Panc1 (cell line): ENCODE measurements around the gene DHRSX. TPM values are rescaled to one million over a fixed set of nuclear protein-coding genes. Genes with fewer than 3 reads are reported as not detected.

Experiments
- ATAC-seq: fragments of 200-7000 bp; cut with Tn5 transposase; 2 replicates; pipeline ENCODE4 v1.9.1; 2020; ENCODE audit warnings: mild to moderate bottlenecking, moderate library complexity
- Bru-seq: library from RNA; stranded (reverse); fragments of 400-500 nt; gene quantifications from one replicate; lab custom pipeline; 2021; lab: Mats Ljungman, UMichigan
- BruChase-seq, 2 experiments: library from RNA; stranded (reverse); fragments of 400-500 nt; gene quantifications; one replicate each; lab custom pipeline; 2021; lab: Mats Ljungman, UMichigan
- BruUV-seq: library from RNA; stranded (reverse); fragments of 400-500 nt; replicated peaks from 2 replicates; lab custom pipeline; 2021; lab: Mats Ljungman, UMichigan
- CTCF ChIA-PET: fragments of 300-600 bp; sonication (Branson Sonifier 250); formaldehyde crosslinking; loops from one replicate; lab custom pipeline; 2022; ENCODE audit warnings: antibody characterized with exemption; lab: Charles Lee
- POLR2A ChIA-PET: fragments of 300-600 bp; sonication (Branson Sonifier 250); formaldehyde crosslinking; loops from one replicate; lab custom pipeline; 2022; ENCODE audit warnings: antibody characterized with exemption; lab: Charles Lee
- DNase-seq: peaks from one replicate; pipeline ENCODE4 v3.0.0-alpha.2; 2010; ENCODE audit warnings: low read depth, low spot score
- H3K27ac ChIP-seq: 2 replicates; pipeline ENCODE4 v1.5.1; 2011; ENCODE audit warnings: mild to moderate bottlenecking, low read length, inconsistent platforms
- H3K27me3 ChIP-seq: fragments of 200-500 bp; sonication (Bioruptor generic); 2 replicates; pipeline ENCODE4 v1.6.0; 2014; ENCODE audit warnings: low read length, inconsistent platforms; ENCODE audit not compliant: control insufficient read depth, insufficient read depth
- H3K36me3 ChIP-seq: fragments of 200-500 bp; sonication (Bioruptor generic); 2 replicates; pipeline ENCODE4 v1.5.1; 2014; ENCODE audit warnings: inconsistent platforms, mild to moderate bottlenecking, low read length, moderate library complexity; ENCODE audit not compliant: control insufficient read depth, insufficient read depth
- H3K4me1 ChIP-seq: 2 replicates; pipeline ENCODE4 v1.5.1; 2011; ENCODE audit warnings: inconsistent platforms, mild to moderate bottlenecking, low read length, moderate library complexity; ENCODE audit not compliant: control insufficient read depth, insufficient read depth
- H3K4me3 ChIP-seq, 2 experiments: 2 replicates each; pipeline ENCODE4 v1.5.1; 2011 to 2012; ENCODE audit warnings: low read depth in 2 of 2, low read length in 2 of 2, mild to moderate bottlenecking in 2 of 2, inconsistent platforms in 1 of 2, moderate library complexity in 1 of 2
- H3K9me3 ChIP-seq: fragments of 200-500 bp; sonication (Bioruptor generic); 2 replicates; pipeline ENCODE4 v1.5.1; 2014; ENCODE audit warnings: low read depth, mild to moderate bottlenecking, inconsistent platforms, low read length, moderate library complexity; ENCODE audit not compliant: control insufficient read depth, insufficient read depth
- POLR2AphosphoS5 ChIP-seq: IDR thresholded peaks from 2 replicates; pipeline ENCODE4 v1.6.1; 2012; ENCODE audit warnings: mild to moderate bottlenecking, low read depth, low read length, moderate library complexity
- SIN3A ChIP-seq: IDR thresholded peaks from 2 replicates; pipeline ENCODE4 v1.6.1; 2012; ENCODE audit warnings: low read depth, mild to moderate bottlenecking, low read length, moderate library complexity, borderline replicate concordance; ENCODE audit not compliant: insufficient read depth
- TCF7L2 ChIP-seq: IDR thresholded peaks from 2 replicates; pipeline ENCODE4 v1.6.1; 2011; ENCODE audit warnings: mild to moderate bottlenecking, low read depth, low read length, inconsistent platforms
- in situ Hi-C: cut with HindIII; loops from 2 replicates; pipeline ENCODE4 v1.10.0; 2016; ENCODE audit warnings: low sequenced_read_pairs, low pct_unique_long_range_greater_than_20kb
- intact Hi-C: fragments of 100-400 bp; cut with micrococcal nuclease; formaldehyde crosslinking; loops from one replicate; pipeline ENCODE4 v1.10.0; 2022; ENCODE audit not compliant: unreplicated experiment
- long read RNA-seq: library from polyadenylated mRNA; unstranded; transcript quantifications from one replicate; pipeline ENCODE4 v2.0.0, GENCODE V29; 2021; ENCODE audit not compliant: unreplicated experiment
- polyA plus RNA-seq: library from polyadenylated mRNA; unstranded; fragments of >200 nt; gene quantifications from one replicate; pipeline ENCODE4 v1.2.1, GENCODE V29; 2012; ENCODE audit warnings: missing spikeins; ENCODE audit not compliant: insufficient read length
- total RNA-seq: library from RNA; stranded (reverse); gene quantifications from one replicate; pipeline ENCODE4 v1.2.1, GENCODE V29; 2021; ENCODE audit not compliant: unreplicated experiment
- TF ChIP-seq, protein P1 (sequence below): fragments of 450-650 bp; IDR thresholded peaks from 2 replicates; pipeline ENCODE4 v1.5.1; 2017; ENCODE audit warnings: mild to moderate bottlenecking
- TF ChIP-seq, protein P2 (sequence below), 2 experiments: IDR thresholded peaks; 2 replicates each; pipeline ENCODE4 v1.6.1; 2011 to 2012; ENCODE audit warnings: low read depth in 2 of 2, control low read depth in 1 of 2, low read length in 1 of 2, mild to moderate bottlenecking in 1 of 2, moderate library complexity in 1 of 2; ENCODE audit not compliant: insufficient read depth in 1 of 2

The DHRSX gene, protein sequence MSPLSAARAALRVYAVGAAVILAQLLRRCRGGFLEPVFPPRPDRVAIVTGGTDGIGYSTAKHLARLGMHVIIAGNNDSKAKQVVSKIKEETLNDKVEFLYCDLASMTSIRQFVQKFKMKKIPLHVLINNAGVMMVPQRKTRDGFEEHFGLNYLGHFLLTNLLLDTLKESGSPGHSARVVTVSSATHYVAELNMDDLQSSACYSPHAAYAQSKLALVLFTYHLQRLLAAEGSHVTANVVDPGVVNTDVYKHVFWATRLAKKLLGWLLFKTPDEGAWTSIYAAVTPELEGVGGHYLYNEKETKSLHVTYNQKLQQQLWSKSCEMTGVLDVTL
- total RNA-seq (20.1 TPM), Bru-seq, nascent RNA (percentile 52 among the genes with signal in this experiment), BruChase-seq, experiment 1, labeled RNA remaining after a 2-hour chase (percentile 54 among the genes with signal in this experiment), BruChase-seq, experiment 2, labeled RNA remaining after a 6-hour chase (percentile 54 among the genes with signal in this experiment)
- 21.8 TPM for polyA plus RNA-seq
- long read RNA-seq, transcript DHRSX-201 (7 exons, 2,571 nt): major isoform, 12 of 32 reads
- long read RNA-seq, partial matches to known transcripts: 8 of 32 reads
- long read RNA-seq, other reads (novel, unspliced or antisense): 12 of 32 reads

DNA sequence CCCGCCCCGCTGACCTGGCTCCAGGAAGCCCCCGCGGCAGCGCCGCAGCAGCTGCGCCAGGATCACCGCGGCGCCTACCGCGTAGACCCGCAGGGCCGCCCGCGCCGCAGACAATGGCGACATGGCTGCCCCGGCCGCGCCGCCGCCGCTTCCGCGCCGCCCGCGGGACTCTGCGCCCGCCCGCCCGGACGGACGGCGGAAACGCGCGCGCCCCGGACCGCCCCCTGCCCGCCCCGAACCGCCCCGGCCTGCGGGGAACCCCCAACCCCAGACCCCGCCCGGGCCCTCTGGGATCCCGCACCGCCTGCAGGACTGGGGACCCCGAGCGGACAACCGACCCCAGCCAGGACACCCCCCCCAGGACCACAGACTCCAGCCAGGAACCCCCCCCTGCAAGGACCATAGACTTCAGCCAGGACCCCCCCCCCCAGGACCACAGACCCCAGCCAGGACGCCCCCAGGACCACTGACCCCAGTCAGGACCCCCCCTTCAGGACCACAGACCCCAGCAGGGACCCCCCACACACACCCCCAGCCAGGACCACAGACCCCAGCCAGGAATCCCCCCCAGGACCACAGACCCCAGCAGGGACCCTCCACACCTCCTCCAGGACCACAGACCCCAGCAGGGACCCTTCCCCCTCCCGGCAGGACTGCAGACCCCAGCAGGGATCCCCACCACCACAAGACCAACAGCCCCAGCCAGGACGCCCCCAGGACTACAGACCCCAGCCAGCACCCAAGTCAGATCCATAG is at the start of gene DHRSX, which contains the start of gene ZBED1:
Gene DHRSX (minus strand): TSS at position 174 of the 756 bp plus-strand sequence. CDS start 51 bp downstream, at position 123.
Gene ZBED1 (minus strand): TSS at position 174 of the 756 bp plus-strand sequence. CDS start 10,257 bp downstream, outside the sequence.
- peak within 1 kb of the TSS; percentile 56 to 61 for H3K4me3 ChIP-seq
- no peaks in the 10 kb centered on the region for H3K36me3 ChIP-seq
- ChIA-PET POLR2A (no interaction called here), CTCF (no interaction called here)
- no peaks in the 10 kb centered on the region for H3K27me3 ChIP-seq
- in situ Hi-C loops (no loop called here), intact Hi-C loops (no loop called here)
- peak within 1 kb of the TSS; percentile 74 for H3K27ac ChIP-seq
- BruUV-seq: no TSS peak
- no peak for TF ChIP-seq SIN3A
- TF ChIP-seq POLR2AphosphoS5: no peak
- TF ChIP-seq, protein P1, sequence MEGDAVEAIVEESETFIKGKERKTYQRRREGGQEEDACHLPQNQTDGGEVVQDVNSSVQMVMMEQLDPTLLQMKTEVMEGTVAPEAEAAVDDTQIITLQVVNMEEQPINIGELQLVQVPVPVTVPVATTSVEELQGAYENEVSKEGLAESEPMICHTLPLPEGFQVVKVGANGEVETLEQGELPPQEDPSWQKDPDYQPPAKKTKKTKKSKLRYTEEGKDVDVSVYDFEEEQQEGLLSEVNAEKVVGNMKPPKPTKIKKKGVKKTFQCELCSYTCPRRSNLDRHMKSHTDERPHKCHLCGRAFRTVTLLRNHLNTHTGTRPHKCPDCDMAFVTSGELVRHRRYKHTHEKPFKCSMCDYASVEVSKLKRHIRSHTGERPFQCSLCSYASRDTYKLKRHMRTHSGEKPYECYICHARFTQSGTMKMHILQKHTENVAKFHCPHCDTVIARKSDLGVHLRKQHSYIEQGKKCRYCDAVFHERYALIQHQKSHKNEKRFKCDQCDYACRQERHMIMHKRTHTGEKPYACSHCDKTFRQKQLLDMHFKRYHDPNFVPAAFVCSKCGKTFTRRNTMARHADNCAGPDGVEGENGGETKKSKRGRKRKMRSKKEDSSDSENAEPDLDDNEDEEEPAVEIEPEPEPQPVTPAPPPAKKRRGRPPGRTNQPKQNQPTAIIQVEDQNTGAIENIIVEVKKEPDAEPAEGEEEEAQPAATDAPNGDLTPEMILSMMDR: no peak
- TF ChIP-seq, protein P2, sequence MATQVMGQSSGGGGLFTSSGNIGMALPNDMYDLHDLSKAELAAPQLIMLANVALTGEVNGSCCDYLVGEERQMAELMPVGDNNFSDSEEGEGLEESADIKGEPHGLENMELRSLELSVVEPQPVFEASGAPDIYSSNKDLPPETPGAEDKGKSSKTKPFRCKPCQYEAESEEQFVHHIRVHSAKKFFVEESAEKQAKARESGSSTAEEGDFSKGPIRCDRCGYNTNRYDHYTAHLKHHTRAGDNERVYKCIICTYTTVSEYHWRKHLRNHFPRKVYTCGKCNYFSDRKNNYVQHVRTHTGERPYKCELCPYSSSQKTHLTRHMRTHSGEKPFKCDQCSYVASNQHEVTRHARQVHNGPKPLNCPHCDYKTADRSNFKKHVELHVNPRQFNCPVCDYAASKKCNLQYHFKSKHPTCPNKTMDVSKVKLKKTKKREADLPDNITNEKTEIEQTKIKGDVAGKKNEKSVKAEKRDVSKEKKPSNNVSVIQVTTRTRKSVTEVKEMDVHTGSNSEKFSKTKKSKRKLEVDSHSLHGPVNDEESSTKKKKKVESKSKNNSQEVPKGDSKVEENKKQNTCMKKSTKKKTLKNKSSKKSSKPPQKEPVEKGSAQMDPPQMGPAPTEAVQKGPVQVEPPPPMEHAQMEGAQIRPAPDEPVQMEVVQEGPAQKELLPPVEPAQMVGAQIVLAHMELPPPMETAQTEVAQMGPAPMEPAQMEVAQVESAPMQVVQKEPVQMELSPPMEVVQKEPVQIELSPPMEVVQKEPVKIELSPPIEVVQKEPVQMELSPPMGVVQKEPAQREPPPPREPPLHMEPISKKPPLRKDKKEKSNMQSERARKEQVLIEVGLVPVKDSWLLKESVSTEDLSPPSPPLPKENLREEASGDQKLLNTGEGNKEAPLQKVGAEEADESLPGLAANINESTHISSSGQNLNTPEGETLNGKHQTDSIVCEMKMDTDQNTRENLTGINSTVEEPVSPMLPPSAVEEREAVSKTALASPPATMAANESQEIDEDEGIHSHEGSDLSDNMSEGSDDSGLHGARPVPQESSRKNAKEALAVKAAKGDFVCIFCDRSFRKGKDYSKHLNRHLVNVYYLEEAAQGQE (IDR thresholded peaks at IDR 0.05; ENCODE audit: insufficient read depth in 1 of 2, low read depth in 2 of 2, low read length in 1 of 2): no peak
- no peak for TF ChIP-seq TCF7L2
- no peaks in the 10 kb centered on the region for H3K9me3 ChIP-seq
- DNase-seq (no peak), ATAC-seq (peak; percentile 72)
- peaks cover 4% of the 10 kb centered on the region; the same call in 1 of the 2 replicates for H3K4me1 ChIP-seq

DNA sequence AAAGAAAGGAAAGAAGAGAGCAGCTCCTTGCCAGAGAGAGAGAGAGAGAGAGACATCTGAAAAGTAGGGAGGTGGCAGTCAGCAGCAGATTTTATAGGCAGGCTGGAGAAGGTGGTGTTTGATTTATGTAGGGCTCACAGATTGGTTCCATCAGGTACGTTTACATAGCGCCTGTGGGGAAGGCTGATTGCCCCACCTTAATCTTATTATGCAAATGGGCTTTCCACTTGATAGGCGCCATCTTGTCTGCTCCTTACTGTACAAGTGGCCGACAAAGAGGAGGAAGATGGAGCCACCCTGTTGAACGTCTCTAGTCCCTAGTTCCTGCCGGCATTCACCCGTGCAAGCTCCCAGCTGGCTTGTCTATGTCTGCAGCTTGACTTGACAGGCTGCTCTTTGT is 49.1 kb upstream of the DHRSX start:
- Histone ChIP-seq H3K27ac (no peak overlapping the region), H3K4me1 (no peaks in the 10 kb centered on the region), H3K36me3 (no peaks in the 10 kb centered on the region), H3K9me3 (no peaks in the 10 kb centered on the region), H3K4me3 (no peak overlapping the region), H3K27me3 (no peaks in the 10 kb centered on the region)
- TF ChIP-seq POLR2AphosphoS5: no peak
- no peak for TF ChIP-seq SIN3A
- no peak for TF ChIP-seq TCF7L2
- TF ChIP-seq, protein P1: no peak
- TF ChIP-seq, protein P2 (IDR thresholded peaks at IDR 0.05; ENCODE audit: insufficient read depth in 1 of 2, low read depth in 2 of 2, low read length in 1 of 2): no peak
- intact Hi-C loops (no loop called here), in situ Hi-C loops (no loop called here)
- ATAC-seq: no peak
- ChIA-PET CTCF (no interaction called here), POLR2A (no interaction called here)
- no peak for DNase-seq
- BruUV-seq: no TSS peak
